C1 segment of cervical spinal cord (tissue), 14 donors: ENCODE results near the gene TRPM5.

Experiments
- DNase-seq, 14 donors: peaks; one replicate each; lab custom pipeline; 2025; lab: John Stamatoyannopoulos, UW

The TRPM5 gene

DNA sequence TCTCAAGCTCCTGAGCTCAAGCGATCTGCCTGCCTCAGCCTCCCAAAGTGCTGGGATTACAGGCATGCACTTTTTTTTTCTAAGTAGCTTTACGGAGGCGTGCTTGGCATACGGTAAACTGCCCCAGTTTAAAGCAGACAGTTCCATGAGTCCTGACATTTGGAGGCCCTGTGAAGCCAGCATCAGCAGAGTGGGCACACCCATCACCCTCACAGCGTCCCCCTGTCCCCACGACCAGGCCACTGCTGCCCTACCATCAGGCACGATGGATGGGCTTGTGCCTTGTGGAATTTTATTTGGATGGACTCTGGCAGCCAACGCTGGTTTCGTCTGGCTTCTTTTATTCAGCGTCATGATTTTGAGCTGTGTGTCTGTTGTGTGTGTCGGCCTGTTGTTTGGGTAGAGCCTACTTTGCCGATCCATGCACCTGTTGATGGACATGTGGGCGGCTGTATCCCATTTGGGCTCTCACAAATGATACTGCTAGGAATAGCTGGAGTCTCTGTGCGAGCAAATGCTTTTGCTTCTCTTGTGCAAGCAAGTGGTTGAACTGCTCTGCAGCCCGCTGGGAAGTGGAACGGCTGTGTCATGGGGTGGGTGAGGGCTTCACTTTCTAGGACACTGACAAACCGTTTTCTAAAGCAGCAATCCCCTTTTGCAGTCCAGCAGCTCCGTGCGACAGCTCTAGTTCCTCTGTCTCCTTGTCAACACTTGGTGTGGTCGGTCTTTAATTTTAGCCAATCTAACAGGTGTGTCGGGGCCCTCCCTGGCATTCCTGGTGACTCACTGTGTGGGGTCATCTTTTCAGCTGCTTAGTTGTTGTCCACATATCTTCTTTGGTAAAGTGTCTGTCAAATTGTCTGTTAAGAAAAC is 24.3 kb upstream of the TRPM5 start:
- no peak for DNase-seq

DNA sequence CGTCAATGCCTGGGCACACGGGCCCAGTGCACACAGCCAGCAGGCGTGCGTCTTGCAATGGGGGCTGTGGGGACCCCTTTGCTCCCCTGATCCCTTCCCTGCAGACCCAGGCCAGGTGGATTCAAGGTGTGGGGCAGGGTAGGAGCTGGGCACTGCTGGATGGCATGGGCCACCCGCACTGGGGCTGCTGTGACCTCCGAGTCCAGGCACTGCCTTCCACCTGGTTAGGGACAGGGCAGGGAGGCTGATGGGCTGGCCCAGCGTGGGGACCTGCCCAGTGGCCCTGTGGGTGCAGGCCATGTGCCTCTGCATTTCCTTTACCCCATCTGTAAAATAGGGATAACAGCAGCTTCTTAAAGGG is 23.4 kb upstream of the TRPM5 start:
- DNase-seq: no peak

DNA sequence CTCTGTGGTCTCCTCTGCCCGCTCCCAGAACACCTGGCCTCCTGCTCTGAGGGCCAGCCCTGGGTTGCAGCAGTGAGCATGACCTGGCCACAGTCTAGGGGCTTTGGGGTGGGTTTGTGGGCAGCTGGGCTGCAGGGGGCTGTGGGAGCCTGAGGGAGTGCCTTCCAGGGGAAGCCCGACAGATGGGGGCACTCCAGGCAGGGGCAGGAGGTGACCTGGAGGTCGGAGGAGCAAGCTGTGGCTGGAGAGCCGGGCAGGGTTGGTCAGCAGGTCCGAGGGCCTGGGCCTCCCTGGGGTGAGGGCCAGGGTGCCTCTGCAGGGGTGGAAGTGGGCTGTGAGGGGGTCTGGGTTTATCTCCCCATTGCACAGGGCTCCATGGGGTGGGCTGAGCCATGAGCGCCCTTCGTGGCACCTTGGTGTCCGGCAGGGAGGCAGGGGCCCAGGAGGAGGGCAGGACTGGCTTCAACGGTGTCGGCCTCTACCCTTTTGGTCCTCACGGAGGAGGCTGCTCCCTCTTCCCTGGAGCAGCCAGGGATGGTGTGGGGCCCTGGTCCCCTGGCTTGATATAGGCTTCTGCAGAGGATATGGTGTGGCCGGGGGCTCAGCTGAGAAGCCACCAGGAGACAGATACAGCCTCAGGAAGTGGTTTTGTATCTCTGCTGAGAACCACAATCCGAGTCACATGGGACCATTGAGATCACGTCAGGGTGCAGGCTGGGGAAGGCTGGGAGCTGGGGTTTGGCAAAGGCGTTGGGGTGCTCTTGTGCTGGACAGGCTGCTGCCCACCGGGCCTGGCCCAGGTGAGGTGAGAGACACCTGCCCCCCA is 22.8 kb upstream of the TRPM5 start:
- no peak for DNase-seq

DNA sequence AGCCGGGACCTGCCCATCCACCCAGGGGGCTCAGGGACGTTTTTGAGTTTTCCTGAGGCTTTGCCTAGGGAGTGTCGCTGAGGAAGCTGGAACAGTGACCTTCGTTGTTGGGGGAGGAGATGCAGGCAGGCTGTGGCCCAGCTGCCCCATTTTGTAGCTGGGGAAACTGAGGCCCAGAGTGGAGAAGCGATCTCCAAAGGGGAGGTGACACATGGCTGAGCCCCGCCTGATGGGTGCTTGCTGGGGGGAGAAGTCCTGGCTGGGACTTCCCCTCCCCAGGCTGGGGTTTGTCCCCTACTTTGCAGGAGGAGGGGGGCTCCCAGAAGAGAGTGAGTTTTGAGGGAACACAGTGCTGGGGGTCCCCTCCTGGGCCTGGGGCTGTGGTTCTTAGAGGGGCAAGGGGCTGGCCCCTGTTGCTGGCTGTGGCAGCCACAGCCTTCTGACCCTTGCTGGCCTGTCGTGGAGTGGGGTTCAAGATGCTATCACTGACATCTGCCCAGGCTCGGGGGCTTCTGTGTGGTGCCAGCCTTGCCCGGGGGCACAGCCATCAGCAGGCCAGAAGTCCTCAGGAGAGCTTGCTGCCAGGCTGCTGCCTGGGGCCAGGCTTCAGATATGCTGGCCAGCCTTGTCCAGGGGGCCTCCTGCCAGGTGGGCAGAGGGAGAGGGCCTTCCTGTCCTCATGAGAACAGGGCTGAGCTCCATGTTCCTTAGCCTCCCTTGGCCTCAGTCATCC is 21.9 kb upstream of the TRPM5 start:
- DNase-seq: no peak

DNA sequence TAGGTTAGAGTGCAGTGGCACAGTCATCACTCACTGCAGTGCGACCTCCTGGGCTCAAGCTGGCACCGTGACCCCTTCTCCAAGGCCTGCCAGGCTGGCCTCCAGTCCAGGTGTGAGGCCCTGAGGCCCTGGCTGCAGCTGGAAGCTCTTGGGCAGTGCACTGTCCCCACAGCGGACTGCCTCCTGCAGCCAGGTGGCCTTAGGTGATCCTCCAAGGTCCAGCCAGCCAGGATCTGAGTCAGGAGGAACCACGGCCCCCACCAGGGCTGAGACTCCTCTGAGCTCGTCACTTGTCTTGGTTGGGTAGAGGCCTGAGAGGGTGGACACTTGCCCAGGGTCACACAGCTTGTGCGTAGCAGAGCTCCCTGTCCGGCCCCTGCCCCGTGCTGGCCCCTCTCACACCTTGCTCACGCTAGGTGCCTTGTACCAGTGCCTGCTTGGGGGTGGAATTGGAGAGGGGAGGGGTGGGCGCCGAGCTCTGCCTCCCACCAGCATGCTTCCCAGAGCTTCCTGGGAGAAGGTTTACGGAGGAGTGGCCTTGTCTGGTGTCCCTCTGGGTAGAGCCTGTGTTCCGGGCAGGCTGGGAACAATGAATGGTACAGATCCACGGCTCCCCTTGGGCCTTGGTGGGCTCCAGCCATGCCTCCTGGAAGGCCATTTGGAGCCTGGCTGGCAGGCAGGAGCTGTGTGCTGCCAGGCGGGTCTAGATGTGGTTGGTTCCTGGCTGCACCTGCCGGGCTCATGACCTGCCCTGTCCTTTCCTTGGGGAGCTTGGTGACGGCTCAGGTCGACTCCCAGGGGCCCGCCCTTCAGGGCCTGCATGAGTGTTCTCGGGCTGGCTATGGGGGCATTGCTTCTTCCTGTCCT is 21.1 kb upstream of the TRPM5 start:
- no peak for DNase-seq

DNA sequence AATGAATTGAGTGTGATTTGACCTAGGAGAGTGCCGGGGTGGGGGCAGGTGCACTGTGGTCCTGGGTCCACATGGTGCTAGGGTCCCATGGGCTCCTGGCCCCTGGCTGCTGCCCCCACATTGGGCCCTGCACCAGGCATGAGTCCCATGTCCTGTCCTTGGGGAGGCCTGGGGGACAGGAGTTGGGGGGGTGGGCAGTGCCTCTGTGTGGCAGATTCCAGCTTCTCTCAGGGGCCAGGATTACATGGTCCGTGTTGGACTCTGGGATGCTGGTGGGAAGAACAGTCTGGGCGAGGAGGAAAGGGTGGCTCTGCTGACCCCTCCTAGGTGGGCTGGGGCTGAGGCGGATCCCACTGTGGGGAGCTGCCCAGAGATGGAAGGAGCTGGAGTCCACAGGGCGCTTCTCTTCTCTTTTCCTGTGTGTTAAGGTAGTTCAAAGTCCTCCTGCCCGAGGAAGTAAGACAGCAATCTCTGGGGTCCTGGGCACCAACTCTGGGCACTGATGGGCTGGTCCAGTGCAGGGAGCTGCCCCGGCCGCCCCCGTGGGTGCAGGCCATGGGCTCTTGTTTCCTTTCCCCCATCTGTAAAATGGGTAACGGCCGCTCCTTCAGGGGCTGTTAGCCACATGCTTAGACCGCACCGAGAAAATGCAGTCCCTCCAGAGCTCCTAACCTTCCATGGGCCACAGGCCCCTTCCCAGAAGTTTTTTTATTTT is 20.3 kb upstream of the TRPM5 start:
- no peak for DNase-seq

DNA sequence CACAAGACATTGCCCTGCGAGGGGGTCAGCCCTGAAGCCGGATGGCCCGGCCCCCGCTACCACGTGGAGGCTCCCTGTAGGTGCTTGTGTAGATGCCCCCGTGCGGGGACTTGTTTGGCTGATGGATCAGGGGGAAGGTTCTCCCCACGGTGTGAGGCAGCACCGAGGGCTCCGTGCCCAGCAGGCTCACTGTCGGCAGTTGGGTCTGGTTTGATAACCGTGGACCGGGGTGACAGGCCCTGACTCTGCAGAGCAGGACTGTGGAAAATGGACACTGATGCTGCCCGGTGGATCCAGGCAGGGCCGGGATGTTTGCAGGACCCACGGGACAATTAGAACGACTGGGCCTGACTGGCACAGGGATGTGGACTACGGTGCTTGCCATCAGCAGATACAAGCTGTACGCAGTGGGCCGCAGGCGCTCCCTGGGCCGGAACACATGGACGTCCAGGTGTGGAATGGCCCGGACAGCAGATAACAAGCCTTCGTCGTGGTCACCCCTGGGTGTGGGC is 19.5 kb upstream of the TRPM5 start:
- DNase-seq: no peak

DNA sequence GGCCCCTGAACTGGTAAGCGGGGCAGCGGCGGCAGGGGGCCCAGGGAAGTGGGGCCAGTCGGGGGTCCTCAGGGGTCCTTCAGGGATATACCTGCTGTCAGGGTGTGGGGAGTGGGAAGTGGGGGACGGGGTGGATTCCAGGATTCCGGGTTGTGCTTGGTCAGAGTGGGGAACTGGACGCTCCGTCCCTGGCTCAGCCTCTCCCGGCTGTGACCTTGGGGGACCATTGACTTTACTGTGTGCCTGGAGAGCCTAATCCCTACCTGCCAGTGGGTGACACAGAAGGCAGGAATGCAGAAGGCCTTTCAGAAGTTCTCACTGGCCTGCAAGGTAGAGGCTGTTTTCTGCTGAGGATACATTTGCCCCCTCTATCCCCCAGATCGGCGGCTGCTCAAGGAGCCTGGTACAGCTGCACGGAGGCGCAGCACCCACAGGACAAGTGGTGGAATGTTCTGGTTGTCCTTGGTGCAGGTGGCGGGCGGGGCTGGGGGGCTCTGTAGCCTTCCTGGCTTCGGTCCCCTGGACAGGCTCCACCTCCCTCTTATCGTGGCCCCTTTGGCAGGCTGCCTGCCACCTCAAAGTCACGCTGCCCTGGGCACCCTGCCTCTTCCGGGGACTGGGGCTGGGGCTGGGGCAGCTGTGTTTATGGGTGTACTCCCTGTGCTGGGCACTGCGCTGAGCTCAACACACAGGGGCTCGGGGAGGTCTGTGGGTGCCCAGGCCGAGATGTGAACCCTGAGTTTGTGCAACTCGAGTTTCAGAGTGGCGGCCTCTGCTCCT is 18.9 kb upstream of the TRPM5 start:
- DNase-seq: no peak

DNA sequence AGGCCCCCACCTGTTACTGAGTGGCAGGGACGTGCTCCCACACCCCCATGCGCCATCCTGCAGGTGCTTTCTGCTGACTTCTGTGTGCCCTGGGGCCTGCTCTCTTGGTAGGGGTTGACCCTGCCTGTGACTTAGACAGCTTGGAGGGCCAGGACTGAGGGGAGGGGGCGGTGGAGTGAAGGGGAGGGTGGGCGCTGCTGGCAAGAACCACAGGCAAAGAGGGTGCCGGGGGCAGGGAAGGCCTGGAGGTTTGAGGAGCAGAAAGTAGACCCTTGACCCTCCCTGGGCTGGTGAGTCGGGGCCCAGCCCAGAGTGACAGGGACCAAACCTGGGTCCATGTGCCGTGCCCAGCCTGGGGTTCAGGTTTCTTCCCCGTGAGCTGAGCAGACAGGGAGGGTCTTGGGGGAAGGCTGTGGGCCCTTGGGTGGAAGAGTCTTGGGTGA is 18.2 kb upstream of the TRPM5 start:
- DNase-seq: no peak

DNA sequence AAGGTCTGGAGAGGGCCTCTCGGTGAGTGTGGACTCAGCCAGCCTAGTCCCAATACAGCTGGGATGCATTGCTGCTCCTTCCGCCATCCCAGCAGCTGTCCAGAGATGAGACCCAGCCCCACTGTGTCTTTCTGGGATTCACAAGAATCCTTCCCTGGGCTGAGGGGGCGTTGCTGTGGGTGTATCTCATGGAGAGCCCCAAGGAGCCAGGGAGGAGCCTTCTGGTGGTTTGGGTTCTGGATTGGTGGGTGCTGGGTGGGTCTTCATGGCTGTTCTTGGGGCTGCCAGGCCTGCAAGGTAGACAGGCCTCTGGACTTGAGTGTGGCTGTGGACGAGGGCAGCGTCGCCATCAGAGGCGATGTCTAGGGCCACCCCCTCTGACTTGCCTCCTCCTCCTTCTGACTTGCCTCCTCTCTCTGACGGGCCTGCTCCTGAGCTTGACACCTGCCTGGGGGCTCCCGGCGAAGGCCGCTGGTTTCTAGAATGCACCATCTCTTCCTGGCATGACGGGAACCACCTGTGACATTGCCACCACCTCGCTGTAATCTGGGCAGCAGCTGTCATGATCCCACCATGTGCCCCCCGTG is 17.7 kb upstream of the TRPM5 start:
- DNase-seq: no peak

DNA sequence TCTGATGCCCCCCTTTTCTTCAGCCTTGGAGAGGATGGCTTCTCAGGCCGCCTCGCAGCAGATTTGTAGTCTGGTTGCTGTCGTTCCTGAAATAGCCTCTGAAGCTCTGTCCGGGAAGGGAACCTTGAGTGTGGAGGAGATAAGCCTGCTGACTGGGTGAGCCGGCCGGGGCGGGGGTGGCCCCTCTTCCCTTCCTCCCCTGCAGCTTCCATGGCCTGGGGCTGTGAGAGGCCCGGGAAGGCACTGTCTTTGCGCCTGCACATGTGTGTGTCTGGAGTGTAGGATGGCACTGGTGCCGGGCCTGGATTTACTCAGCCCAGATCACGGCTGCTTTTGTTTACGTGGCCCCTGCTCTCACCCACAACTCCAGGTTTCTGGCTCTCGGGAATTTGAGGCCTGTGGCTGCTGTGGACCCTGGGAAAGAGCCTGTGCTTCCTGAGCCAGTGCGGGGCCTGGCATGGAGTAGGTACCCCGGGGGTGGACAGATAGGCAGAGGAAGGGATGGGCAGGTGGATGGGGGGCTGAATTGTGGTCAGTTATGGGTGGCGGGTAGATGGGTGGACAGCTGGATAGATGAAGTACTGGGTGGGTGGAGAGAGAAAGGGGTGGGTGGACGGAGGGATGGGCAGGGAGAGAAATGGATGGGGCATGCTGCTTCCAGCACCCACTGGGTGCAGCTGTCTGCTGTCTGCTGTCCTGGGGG is 17.1 kb upstream of the TRPM5 start:
- no peak for DNase-seq

DNA sequence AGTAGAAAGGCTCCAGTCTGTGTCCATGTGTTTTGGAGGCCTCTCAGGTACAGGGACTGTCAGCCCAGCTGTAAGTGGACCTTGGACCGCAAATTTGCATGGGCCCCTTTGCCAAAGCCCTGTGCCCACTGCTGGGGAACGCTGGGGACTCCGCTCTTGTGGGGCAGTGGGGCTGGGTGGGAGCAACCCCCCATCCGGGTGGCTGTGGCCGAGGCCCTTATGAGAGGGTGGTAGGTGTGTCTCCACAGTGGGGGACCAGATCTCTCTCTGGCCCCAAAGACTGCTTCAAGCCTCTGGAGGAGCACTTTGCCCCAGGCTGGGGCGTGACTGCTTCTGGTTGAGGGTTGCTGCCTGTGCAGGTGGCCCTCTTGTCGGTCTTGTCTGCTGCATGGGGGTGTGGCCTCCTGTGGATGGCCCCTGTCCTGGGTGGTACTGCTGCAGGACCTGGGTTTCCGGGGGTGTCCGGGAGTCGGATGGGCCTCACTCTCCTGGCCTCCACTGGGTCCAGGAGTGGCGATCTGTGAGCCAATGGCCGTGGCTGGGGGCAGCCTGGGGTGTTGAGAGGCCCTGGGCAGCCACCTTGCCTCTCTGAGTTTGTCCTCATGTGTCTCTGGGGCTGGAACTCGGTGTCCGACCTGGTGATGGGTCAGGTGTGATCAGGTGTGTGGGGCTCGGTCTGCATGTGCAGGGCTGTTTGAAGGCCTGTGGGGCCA is 16.4 kb upstream of the TRPM5 start:
- DNase-seq: no peak

DNA sequence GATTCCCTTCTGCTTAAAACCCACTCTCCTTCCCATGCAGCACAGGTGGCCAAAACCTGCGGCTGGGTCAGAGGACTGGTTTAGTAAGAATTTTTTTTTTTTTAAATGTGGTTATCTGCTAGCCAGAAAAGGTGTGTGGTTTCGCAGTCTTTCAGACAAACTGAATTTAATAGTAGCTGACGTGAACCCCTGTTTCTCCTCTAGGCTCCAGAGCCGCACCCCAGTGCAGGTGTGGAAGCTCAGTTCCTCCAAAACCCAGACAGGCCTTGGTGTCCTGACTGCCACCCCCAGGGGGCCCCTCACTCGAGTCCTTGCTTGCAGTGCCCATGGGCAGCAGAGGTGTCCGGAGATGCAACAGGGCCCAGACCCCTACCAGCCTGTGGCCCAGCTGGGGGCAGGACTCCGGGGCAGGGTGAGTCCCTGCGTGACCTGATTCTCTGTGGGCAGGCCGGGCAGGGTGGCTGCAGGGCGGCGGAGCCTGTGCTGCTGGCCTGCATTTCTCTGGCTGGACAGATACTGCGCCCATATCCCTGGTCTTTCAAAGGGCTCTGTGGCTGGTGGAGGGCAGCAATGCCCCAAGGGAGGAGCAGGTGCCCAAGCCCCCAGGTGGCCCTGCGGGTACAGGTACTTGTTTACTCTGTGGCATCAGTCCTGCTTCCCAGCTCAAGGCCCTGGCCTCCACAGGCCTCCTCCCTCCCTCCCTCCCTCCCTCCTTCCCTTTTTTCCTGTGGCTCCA is 15.7 kb upstream of the TRPM5 start:
- DNase-seq: no peak

DNA sequence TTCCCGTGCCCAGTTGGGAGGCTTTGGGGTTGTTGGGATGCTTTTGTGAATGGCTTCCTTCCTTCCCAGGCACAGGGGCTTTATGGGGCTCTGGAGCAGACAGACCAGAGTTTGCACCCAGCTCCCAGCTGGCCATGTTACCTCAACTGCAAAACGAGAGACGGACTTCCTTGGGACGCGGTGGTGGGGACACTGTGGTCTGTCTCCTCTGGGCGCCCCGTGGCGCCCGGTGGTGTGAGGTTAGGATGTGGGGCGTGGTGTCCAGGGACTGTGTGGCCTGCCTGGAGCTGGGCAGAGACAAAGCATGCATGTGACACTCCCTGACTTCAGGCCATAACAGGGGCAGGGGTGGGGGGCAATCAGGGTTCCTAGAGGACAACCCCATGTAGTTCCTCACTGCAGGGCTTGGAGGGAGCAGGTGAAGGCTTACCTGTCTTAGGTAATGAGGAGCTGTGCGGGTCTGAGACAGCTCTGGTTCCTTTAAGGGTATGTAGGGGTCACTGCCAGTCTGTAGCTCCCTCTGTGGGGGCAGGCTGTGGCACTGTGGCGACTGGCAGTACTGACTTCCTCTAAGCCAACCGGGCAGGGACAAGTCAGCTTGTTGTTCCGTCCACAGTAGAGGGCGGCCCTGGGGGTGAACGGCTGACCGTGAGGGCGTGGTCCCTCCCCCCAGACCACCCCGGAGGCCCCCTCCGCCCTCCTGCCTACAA is 14.9 kb upstream of the TRPM5 start:
- no peak for DNase-seq

DNA sequence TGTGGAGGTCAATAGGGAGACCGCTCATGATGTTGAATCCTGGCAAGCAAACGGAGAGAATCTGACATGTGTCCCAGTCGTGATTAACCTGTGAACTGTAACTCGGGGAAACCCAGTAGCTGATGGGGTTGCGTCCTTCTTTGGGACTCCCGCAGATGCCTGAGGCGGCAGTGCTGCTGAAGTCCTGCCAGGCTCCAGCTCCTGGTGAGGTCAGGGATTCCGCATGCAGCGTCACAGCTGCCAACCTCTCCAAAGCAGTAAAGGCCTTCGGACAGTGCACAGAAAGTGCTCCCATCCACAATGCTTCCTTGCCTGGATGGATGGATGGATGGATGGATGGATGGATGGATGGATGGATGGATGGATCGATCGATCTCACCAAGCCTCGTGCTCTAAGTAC is 14.0 kb upstream of the TRPM5 start:
- no peak for DNase-seq

DNA sequence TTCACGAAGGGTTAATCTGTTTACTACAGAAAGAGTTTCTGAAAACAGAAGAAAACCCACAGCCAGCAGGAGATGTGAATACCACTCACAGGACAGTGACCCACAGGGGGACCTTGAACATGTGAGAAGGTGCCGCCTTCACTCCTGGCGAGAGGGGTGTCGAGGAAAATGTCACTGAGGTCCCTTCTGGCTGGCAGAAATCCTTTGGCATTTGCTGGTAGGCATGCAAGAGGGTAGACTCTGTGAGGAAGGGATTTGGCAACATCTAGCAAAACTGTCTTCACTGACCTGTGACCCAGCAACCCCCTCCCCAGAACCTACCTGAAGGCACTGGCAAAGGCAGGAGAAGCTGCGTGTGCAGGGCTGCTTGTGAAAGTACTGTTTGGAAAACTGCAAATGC is 9.1 kb upstream of the TRPM5 start:
- no peak for DNase-seq
